Activated CD8-positive, alpha-beta T cell treated with anti-CD3 and anti-CD28 coated beads for 36 hours (primary cell): ENCODE measurements around the gene MOGAT1. TPM values are rescaled to one million over a fixed set of nuclear protein-coding genes. Genes with fewer than 3 reads are reported as not detected.

Experiments
- ATAC-seq: fragments of 200-7000 bp; cut with Tn5 transposase; one replicate; pipeline ENCODE4 v1.10.0; 2021; ENCODE audit warnings: mild to moderate bottlenecking, moderate library complexity
- CTCF ChIA-PET: fragments of 350-600 bp; sonication (Branson Sonifier 250); formaldehyde crosslinking; loops from one replicate; lab custom pipeline; 2021; ENCODE audit warnings: antibody characterized with exemption; lab: Charles Lee
- POLR2A ChIA-PET: fragments of 350-600 bp; sonication (Branson Sonifier 250); formaldehyde crosslinking; loops from one replicate; lab custom pipeline; 2021; ENCODE audit warnings: antibody characterized with exemption; lab: Charles Lee
- DNase-seq: peaks from one replicate; pipeline ENCODE4 v3.0.0-alpha.2; 2020
- H3K27ac Mint-ChIP-seq: one replicate; pipeline ENCODE4 v1.8.0; 2021; ENCODE audit warnings: mild to moderate bottlenecking, mixed read lengths
- H3K27me3 Mint-ChIP-seq: one replicate; pipeline ENCODE4 v1.8.0; 2021; ENCODE audit warnings: mixed read lengths
- H3K36me3 Mint-ChIP-seq: one replicate; pipeline ENCODE4 v1.8.0; 2021; ENCODE audit warnings: low read depth, mixed read lengths
- H3K4me1 Mint-ChIP-seq: one replicate; pipeline ENCODE4 v1.8.0; 2021; ENCODE audit warnings: low read depth, mixed read lengths
- H3K4me3 Mint-ChIP-seq: one replicate; pipeline ENCODE4 v1.8.0; 2021; ENCODE audit warnings: mild to moderate bottlenecking, moderate library complexity, mixed read lengths
- H3K9me3 Mint-ChIP-seq: one replicate; pipeline ENCODE4 v1.8.0; 2021; ENCODE audit warnings: mixed read lengths
- CTCF ChIP-seq: fragments of 200-600 bp; IDR thresholded peaks from one replicate; pipeline ENCODE4 v1.8.0; 2022; ENCODE audit warnings: antibody characterized with exemption, mild to moderate bottlenecking
- intact Hi-C: fragments of 100-400 bp; cut with micrococcal nuclease; formaldehyde crosslinking; loops from one replicate; pipeline ENCODE4 v1.10.0; 2022
- total RNA-seq, 2 experiments: library from RNA; stranded (reverse); gene quantifications; one replicate each; pipeline ENCODE4 v1.2.3, GENCODE V29; 2021

MOGAT1 gene
- total RNA-seq, 2 experiments from 2014 or later, result not detected

- H3K27me3 Mint-ChIP-seq, result no peaks in the 10 kb centered on the region
- ATAC-seq, result no peak
Observed at GRCh38 chr2:222627764-222628163, 43.7 kb upstream of the MOGAT1 start.

GRCh38 chr2:222635295-222635694 is 36.2 kb upstream of the MOGAT1 start:
- Mint-ChIP-seq H3K4me3 (no peak overlapping the region), H3K36me3 (peaks cover 56% of the 10 kb centered on the region), H3K27ac (no peak overlapping the region), H3K27me3 (no peaks in the 10 kb centered on the region), H3K9me3 (no peaks in the 10 kb centered on the region), H3K4me1 (peaks cover 4% of the 10 kb centered on the region)
- ChIA-PET CTCF (no interaction called here), POLR2A (no interaction called here)
- DNase-seq (no peak), ATAC-seq (no peak)
- intact Hi-C loops, result no loop called here
- no peak for TF ChIP-seq CTCF

More at GRCh38 chr2:222627764-222628163, 43.7 kb upstream of the MOGAT1 start:
- intact Hi-C loops, result no loop called here
- peaks cover 51% of the 10 kb centered on the region for H3K36me3 Mint-ChIP-seq
- no peaks in the 10 kb centered on the region for H3K9me3 Mint-ChIP-seq
- TF ChIP-seq CTCF, result no peak
- no peak for DNase-seq
- CTCF ChIA-PET, result interaction anchor here (0.6 kb wide), 1 partner anchor 1726 kb away, joined by 3 read pairs; no protein-coding TSS in a partner anchor
- no peak overlapping the region for H3K4me3 Mint-ChIP-seq
- POLR2A ChIA-PET, result interaction anchor here (0.7 kb wide), 1 partner anchor 226 kb away, joined by 3 read pairs; no protein-coding TSS in a partner anchor
- H3K27ac Mint-ChIP-seq, result no peak overlapping the region
- no peaks in the 10 kb centered on the region for H3K4me1 Mint-ChIP-seq

GRCh38 chr2:222637067-222637466 is 34.4 kb upstream of the MOGAT1 start:
- CTCF ChIA-PET, result interaction anchor here (1.2 kb wide), 1 partner anchor 22 kb away, joined by 3 read pairs; no protein-coding TSS in a partner anchor
- no peak for TF ChIP-seq CTCF
- no peaks in the 10 kb centered on the region for H3K9me3 Mint-ChIP-seq
- POLR2A ChIA-PET, result interaction anchor here (0.6 to 1.2 kb wide), 2 partner anchors 17 to 18 kb away, joined by 3 read pairs; no protein-coding TSS in a partner anchor
- H3K27ac Mint-ChIP-seq, result peak overlapping the region; percentile 14
- no peaks in the 10 kb centered on the region for H3K27me3 Mint-ChIP-seq
- DNase-seq, result no peak
- ATAC-seq, result no peak
- H3K4me1 Mint-ChIP-seq, result peaks cover 4% of the 10 kb centered on the region
- no peak overlapping the region for H3K4me3 Mint-ChIP-seq
- H3K36me3 Mint-ChIP-seq, result peaks cover 56% of the 10 kb centered on the region
- intact Hi-C loops, result no loop called here

- H3K4me1 Mint-ChIP-seq, result peaks cover 7% of the 10 kb centered on the region
- ChIA-PET CTCF (interaction anchor here (1.7 kb wide), 1 partner anchor 11 kb away, joined by 4 read pairs; no protein-coding TSS in a partner anchor), POLR2A (interaction anchor here (1.8 kb wide), 1 partner anchor 11 kb away, joined by 7 read pairs; no protein-coding TSS in a partner anchor)
- no peak for TF ChIP-seq CTCF
- no peak overlapping the region for H3K4me3 Mint-ChIP-seq
- no peak for DNase-seq
- intact Hi-C loops, result no loop called here
- no peaks in the 10 kb centered on the region for H3K27me3 Mint-ChIP-seq
- no peaks in the 10 kb centered on the region for H3K9me3 Mint-ChIP-seq
- H3K36me3 Mint-ChIP-seq, result peaks cover 54% of the 10 kb centered on the region
- no peak overlapping the region for H3K27ac Mint-ChIP-seq
- no peak for ATAC-seq
Observed at GRCh38 chr2:222641336-222641735, 30.1 kb upstream of the MOGAT1 start.

- no peak for TF ChIP-seq CTCF
- DNase-seq (no peak), ATAC-seq (no peak)
- ChIA-PET CTCF (interaction anchor here (1.0 to 1.6 kb wide), 3 partner anchors 11 to 81 kb away, joined by 3 to 4 read pairs (median 3); no protein-coding TSS in a partner anchor), POLR2A (interaction anchor here (1.8 kb wide), 1 partner anchor 9 kb away, joined by 7 read pairs; no protein-coding TSS in a partner anchor)
- Mint-ChIP-seq H3K27ac (no peak overlapping the region), H3K4me1 (peaks cover 7% of the 10 kb centered on the region), H3K9me3 (no peaks in the 10 kb centered on the region), H3K27me3 (no peaks in the 10 kb centered on the region), H3K36me3 (peaks cover 49% of the 10 kb centered on the region), H3K4me3 (no peak overlapping the region)
- intact Hi-C loops, result no loop called here
Observed at GRCh38 chr2:222643134-222643533, 28.3 kb upstream of the MOGAT1 start.
